GM19328 (cell line): ENCODE measurements around the gene EPM2AIP1.
"Not testable (repeated sequence)": the region's sequence is repeated elsewhere in the genome, so short reads cannot be mapped to it uniquely, and the experiment has no call there.

Experiments
- ATAC-seq: cut with Tn5 transposase; IDR thresholded peaks from one replicate; pipeline ENCODE4 v1.9.1; 2021; ENCODE audit warnings: mild to moderate bottlenecking, moderate library complexity; ENCODE audit not compliant: unreplicated experiment

EPM2AIP1 gene

GRCh38 chr3:36954452-36955134, 38.3 kb downstream of the EPM2AIP1 start:
- no peak for ATAC-seq

GRCh38 chr3:36947814-36948213, 45.1 kb downstream of the EPM2AIP1 start:
- ATAC-seq, result not testable (repeated sequence)

GRCh38 chr3:36945333-36945980, 47.5 kb downstream of the EPM2AIP1 start:
- no peak for ATAC-seq

GRCh38 chr3:36944641-36945270, 48.2 kb downstream of the EPM2AIP1 start, which contains the start of gene TRANK1:
TRANK1 (minus strand) TSS chr3:36945054; CDS start chr3:36944809, 245 bp downstream.
- peak; percentile 68 for ATAC-seq

- ATAC-seq, result peak; percentile 48
Measured at GRCh38 chr3:36944012-36944640, 48.8 kb downstream of the EPM2AIP1 start.

- no peak for ATAC-seq
Measured at GRCh38 chr3:36943601-36944000, 49.3 kb downstream of the EPM2AIP1 start.

- no peak for ATAC-seq
Measured at GRCh38 chr3:36942638-36943248, 50.2 kb downstream of the EPM2AIP1 start.

- no peak for ATAC-seq
Measured at GRCh38 chr3:36941658-36942057, 51.3 kb downstream of the EPM2AIP1 start.

GRCh38 chr3:36941162-36941561, 51.8 kb downstream of the EPM2AIP1 start:
- ATAC-seq, result no peak

GRCh38 chr3:36937492-36937891, 55.4 kb downstream of the EPM2AIP1 start:
- ATAC-seq, result no peak
